RWPE2 (cell line): ENCODE results near the gene C1QL1.

Experiments
- ATAC-seq: fragments of 200-7000 bp; cut with Tn5 transposase; 3 replicates; pipeline ENCODE4 v1.9.1; 2021; ENCODE audit warnings: low read depth
- DNase-seq: peaks from one replicate; pipeline ENCODE4 v3.0.0-alpha.2; 2020; ENCODE audit warnings: low spot score
- H3K27ac ChIP-seq: fragments of 450-650 bp; 2 replicates; pipeline ENCODE4 v1.5.1; 2017; ENCODE audit warnings: mild to moderate bottlenecking; ENCODE audit not compliant: poor library complexity, severe bottlenecking
- H3K27me3 ChIP-seq: fragments of 250-450 bp; sonication (Bioruptor Pico); 2 replicates; pipeline ENCODE4 v1.5.1; 2021; ENCODE audit warnings: mild to moderate bottlenecking, moderate library complexity; ENCODE audit not compliant: insufficient read depth, poor library complexity, severe bottlenecking
- H3K36me3 ChIP-seq: fragments of 250-450 bp; sonication (Bioruptor Pico); 2 replicates; pipeline ENCODE4 v1.5.1; 2020; ENCODE audit warnings: low read depth, mild to moderate bottlenecking, moderate library complexity
- H3K4me1 ChIP-seq: fragments of 250-450 bp; sonication (Bioruptor Pico); 2 replicates; pipeline ENCODE4 v1.5.1; 2021; ENCODE audit warnings: mild to moderate bottlenecking, moderate library complexity; ENCODE audit not compliant: insufficient read depth, poor library complexity, severe bottlenecking
- H3K4me3 ChIP-seq: fragments of 250-450 bp; sonication (Bioruptor Pico); 2 replicates; pipeline ENCODE4 v1.5.1; 2021; ENCODE audit warnings: mild to moderate bottlenecking, moderate library complexity; ENCODE audit not compliant: severe bottlenecking
- H3K9me3 ChIP-seq: fragments of 250-450 bp; sonication (Bioruptor Pico); 2 replicates; pipeline ENCODE4 v1.5.1; 2021; ENCODE audit warnings: mild to moderate bottlenecking, moderate library complexity; ENCODE audit not compliant: severe bottlenecking
- TF ChIP-seq, protein P1 (sequence below): fragments of 450-650 bp; IDR thresholded peaks from one replicate; pipeline ENCODE4 v1.5.1; 2017; ENCODE audit warnings: mild to moderate bottlenecking, moderate library complexity; ENCODE audit not compliant: poor library complexity, severe bottlenecking

The C1QL1 gene

DNA sequence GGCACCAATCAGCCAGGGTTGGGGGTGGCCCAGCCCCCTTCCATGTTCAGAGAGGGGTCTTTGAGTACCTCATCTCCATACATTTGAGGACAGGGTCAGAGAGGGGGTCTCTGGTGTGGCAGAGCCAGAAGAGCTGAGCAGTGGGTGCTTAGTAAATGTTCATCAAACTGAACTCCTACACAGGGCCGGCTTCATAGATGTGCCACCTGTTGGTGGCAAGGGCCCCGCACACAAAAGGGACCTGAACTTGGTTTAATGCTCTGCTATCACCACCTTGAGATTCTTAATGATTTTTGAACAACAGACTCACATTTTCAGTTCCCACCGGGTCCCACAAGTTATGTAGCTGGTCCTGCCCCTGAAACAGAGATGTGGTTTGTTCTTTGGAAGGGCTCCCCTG is 9.0 kb upstream of the C1QL1 start:
- ATAC-seq (no peak), DNase-seq (no peak)
- peaks cover 32% of the 10 kb centered on the region for H3K4me1 ChIP-seq
- no peaks in the 10 kb centered on the region for H3K36me3 ChIP-seq
- no peak overlapping the region for H3K27ac ChIP-seq
- no peak overlapping the region for H3K4me3 ChIP-seq
- H3K9me3 ChIP-seq = no peaks in the 10 kb centered on the region
- TF ChIP-seq, protein P1, sequence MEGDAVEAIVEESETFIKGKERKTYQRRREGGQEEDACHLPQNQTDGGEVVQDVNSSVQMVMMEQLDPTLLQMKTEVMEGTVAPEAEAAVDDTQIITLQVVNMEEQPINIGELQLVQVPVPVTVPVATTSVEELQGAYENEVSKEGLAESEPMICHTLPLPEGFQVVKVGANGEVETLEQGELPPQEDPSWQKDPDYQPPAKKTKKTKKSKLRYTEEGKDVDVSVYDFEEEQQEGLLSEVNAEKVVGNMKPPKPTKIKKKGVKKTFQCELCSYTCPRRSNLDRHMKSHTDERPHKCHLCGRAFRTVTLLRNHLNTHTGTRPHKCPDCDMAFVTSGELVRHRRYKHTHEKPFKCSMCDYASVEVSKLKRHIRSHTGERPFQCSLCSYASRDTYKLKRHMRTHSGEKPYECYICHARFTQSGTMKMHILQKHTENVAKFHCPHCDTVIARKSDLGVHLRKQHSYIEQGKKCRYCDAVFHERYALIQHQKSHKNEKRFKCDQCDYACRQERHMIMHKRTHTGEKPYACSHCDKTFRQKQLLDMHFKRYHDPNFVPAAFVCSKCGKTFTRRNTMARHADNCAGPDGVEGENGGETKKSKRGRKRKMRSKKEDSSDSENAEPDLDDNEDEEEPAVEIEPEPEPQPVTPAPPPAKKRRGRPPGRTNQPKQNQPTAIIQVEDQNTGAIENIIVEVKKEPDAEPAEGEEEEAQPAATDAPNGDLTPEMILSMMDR = no peak
- no peaks in the 10 kb centered on the region for H3K27me3 ChIP-seq

DNA sequence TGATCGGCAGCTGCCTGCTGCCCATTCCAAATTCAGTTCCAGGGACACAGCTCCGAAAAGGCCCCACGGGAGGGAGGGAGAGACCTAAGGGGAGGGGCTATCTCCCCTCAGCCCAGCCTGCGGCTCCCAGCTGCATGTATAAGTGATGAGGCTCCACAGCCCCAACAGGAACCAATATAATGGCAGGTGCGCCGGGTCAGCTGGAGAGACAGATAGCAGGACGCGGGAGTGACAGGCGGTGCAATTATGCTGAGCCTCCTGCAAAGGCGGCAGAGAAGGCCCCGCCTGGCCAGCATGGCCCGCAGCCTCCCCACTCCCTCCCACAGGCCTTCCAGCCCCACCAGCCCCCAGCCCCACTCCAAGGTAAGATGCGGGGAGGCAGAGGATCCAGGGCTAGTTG is 8.1 kb upstream of the C1QL1 start:
- Histone ChIP-seq H3K27ac (no peak overlapping the region), H3K4me1 (peaks cover 33% of the 10 kb centered on the region), H3K36me3 (no peaks in the 10 kb centered on the region), H3K4me3 (no peak overlapping the region), H3K9me3 (no peaks in the 10 kb centered on the region), H3K27me3 (no peaks in the 10 kb centered on the region)
- TF ChIP-seq, protein P1 = no peak
- DNase-seq (no peak), ATAC-seq (no peak)

DNA sequence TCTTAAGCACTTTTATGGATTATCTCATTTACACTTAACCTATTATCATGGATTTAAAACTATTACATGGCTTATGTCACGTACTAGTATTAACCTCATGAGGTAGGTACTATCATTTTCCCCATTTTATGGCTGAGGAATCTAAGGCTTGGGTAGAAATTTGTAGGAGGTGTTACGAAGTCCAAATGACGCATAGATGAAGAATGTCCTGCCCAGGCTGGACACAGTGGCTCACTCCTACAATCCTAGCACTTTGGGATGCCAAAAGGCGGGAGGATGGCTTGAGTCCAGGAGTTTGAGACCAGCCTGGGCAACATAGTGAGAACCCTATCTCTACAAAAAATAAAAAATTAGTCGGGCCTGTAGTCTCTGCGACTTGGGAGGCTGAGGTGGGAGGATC is 4.8 kb upstream of the C1QL1 start:
- no peak for DNase-seq
- no peaks in the 10 kb centered on the region for H3K27me3 ChIP-seq

DNA sequence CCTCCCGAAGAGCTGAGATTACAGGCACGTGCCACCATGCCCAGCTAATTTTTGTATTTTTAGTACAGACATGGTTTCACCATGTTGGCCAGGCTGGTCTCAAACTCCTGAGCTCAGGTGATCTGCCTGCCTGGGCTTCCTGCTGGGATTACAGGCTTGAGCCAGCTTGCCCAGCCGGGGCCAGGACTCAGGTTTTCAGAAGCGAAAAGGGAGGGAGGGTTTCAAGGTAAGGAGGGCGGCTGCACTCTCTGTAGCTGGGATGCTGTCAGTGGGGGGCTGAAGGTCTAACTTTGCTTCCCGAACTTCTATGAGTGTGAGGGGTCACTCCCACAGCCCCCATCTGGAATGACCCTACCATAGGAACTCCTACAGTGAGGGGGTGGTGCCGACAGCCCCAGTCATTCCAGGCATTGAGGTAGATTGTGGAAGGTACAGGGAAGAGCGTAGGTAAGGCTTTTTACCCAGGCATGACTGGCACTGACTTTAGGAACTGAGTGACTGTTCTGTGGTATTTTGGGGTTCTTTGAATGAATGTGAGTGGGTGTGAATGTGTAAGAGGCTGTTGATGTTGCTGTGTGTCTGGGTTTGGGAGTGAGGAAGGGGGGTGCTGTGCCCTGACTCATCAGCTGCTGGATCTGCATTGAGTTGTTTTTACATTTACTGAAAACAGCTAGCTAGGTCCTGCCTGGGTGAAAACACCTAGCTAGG is 3.8 kb upstream of the C1QL1 start:
- H3K4me3 ChIP-seq = no peak overlapping the region
- peak overlapping the region; percentile 95 for H3K27ac ChIP-seq
- ATAC-seq (peak; percentile 68), DNase-seq (no peak)
- peaks cover 24% of the 10 kb centered on the region for H3K4me1 ChIP-seq
- no peaks in the 10 kb centered on the region for H3K9me3 ChIP-seq
- H3K36me3 ChIP-seq = no peaks in the 10 kb centered on the region
- TF ChIP-seq, protein P1 = no peak
- H3K27me3 ChIP-seq = peaks cover 7% of the 10 kb centered on the region

More for the DNA sequence above, 4.8 kb upstream of the C1QL1 start:
- Histone ChIP-seq H3K4me1 (peaks cover 24% of the 10 kb centered on the region), H3K36me3 (no peaks in the 10 kb centered on the region), H3K9me3 (no peaks in the 10 kb centered on the region), H3K4me3 (no peak overlapping the region), H3K27ac (peak overlapping the region; percentile 95)
- peak; percentile 63 for ATAC-seq
- TF ChIP-seq, protein P1 = no peak

DNA sequence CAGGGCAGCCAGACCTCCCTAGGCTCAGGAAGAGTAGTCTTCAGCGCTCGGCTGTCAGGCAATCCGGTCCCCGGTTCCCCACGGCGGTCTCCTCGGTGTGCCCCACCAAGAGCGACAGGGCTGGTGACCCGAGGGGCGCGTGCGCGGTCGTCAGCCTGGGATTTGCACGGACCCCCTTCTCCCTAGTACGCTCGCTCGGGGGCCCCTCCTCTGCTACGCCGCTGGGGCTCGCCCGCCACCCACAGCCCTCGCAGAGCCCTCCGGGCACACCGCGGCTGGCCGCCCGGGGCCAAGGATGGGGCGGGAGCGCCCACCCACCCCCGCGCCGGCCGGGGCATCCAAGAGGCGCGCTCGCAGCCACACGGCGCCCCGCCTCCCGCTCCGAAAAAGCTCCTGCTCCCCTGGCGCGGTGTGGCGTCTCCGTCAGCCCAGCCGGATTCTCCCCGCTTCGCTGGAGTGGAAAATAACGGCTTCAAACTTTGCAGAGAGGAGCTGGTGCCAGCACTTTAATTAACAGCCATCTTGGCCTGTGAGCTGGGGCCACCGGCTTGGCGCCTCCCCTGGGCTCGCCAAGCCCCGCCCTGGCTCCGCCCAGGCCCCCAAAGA is 2.1 kb upstream of the C1QL1 start:
- Histone ChIP-seq H3K36me3 (no peaks in the 10 kb centered on the region), H3K4me3 (peak overlapping the region; percentile 29), H3K9me3 (no peaks in the 10 kb centered on the region), H3K27ac (peak overlapping the region; percentile 95), H3K4me1 (peaks cover 24% of the 10 kb centered on the region), H3K27me3 (peaks cover 9% of the 10 kb centered on the region)
- DNase-seq (no peak), ATAC-seq (no peak)
- TF ChIP-seq, protein P1 = no peak
